ENCODE results near the gene PRKAR1B.

The PRKAR1B gene

GRCh38 chr7:528451-528850, 198.6 kb downstream of the PRKAR1B start:
- in situ Hi-C loops (cut with MboI; ENCODE audit: low sequenced_read_pairs): no loop called here

GRCh38 chr7:527723-528122, 199.4 kb downstream of the PRKAR1B start:
- in situ Hi-C loops (cut with MboI; ENCODE audit: low sequenced_read_pairs): no loop called here

GRCh38 chr7:526460-527034, 200.5 kb downstream of the PRKAR1B start:
- in situ Hi-C loops (cut with MboI; ENCODE audit: low sequenced_read_pairs): no loop called here

GRCh38 chr7:525740-526139, 201.3 kb downstream of the PRKAR1B start:
- in situ Hi-C loops (cut with MboI; ENCODE audit: low sequenced_read_pairs): no loop called here

GRCh38 chr7:524800-525199, 202.3 kb downstream of the PRKAR1B start:
- in situ Hi-C loops (cut with MboI; ENCODE audit: low sequenced_read_pairs): no loop called here

GRCh38 chr7:523347-524336, 203.4 kb downstream of the PRKAR1B start:
- in situ Hi-C loops (cut with MboI; ENCODE audit: low sequenced_read_pairs): no loop called here

GRCh38 chr7:522951-523314, 204.1 kb downstream of the PRKAR1B start:
- in situ Hi-C loops (cut with MboI; ENCODE audit: low sequenced_read_pairs): no loop called here

GRCh38 chr7:522071-522950, 204.8 kb downstream of the PRKAR1B start:
- in situ Hi-C loops (cut with MboI; ENCODE audit: low sequenced_read_pairs): no loop called here

GRCh38 chr7:521221-522070, 205.6 kb downstream of the PRKAR1B start:
- in situ Hi-C loops (cut with MboI; ENCODE audit: low sequenced_read_pairs): no loop called here

GRCh38 chr7:520503-521161, 206.4 kb downstream of the PRKAR1B start:
- in situ Hi-C loops (cut with MboI; ENCODE audit: low sequenced_read_pairs): no loop called here

GRCh38 chr7:519484-520390, 207.3 kb downstream of the PRKAR1B start, which contains the start of gene PDGFA:
Gene PDGFA, minus strand, starts transcription at chr7:519846. Its CDS starts 845 bp downstream, at chr7:519001.
- in situ Hi-C loops (cut with MboI; ENCODE audit: low sequenced_read_pairs): no loop called here

GRCh38 chr7:518630-519483, 208.2 kb downstream of the PRKAR1B start:
- in situ Hi-C loops (cut with MboI; ENCODE audit: low sequenced_read_pairs): no loop called here

- in situ Hi-C loops (cut with MboI; ENCODE audit: low sequenced_read_pairs): no loop called here
These were observed 209.1 kb downstream of the PRKAR1B start for GRCh38 chr7:517774-518629.

GRCh38 chr7:516606-517456, 210.2 kb downstream of the PRKAR1B start:
- in situ Hi-C loops (cut with MboI; ENCODE audit: low sequenced_read_pairs): no loop called here

GRCh38 chr7:516216-516605, 210.9 kb downstream of the PRKAR1B start:
- in situ Hi-C loops (cut with MboI; ENCODE audit: low sequenced_read_pairs): no loop called here

- in situ Hi-C loops (cut with MboI; ENCODE audit: low sequenced_read_pairs): no loop called here
These were observed 211.5 kb downstream of the PRKAR1B start for GRCh38 chr7:515628-516027.

All from HL-60/S4 (cell line).